ENCODE measurements around the gene GIPC2. TPM values are rescaled to one million over a fixed set of nuclear protein-coding genes. Genes with fewer than 3 reads are reported as not detected.
A peak's percentile ranks its signal among the peaks of the same experiment; 100 is the strongest.

Gene GIPC2
- total RNA-seq, 4 donors from 2014 or later: 3.0 to 12.3 (median 6.4) TPM

DNA sequence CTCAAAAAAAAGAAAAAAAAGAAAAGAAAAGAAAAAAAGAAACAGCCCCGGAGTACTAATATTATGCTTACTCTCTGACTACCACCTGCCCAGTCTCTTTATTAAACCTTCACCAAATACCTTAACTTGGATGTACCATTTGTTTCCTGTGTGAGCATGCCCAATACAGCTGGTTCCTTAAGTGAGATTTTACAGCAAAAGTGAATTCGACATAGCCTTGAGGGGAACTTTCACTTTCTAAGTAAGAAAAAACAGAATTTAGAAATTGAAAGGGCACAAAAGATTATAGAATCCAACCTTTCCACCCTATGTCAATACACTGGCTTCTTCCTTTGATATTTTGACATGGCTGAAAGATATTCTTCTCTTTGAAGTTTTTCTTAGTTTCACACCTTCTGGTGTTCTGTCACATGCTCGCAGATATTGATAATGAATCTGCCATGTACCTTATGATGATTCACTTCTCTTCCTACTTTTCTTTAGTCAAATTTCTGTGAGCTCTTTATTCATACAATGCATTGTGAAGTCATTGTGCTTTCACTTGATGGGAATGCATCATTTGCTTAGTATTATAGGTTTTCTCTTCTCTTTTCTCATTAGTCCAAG lies 5.2 kb upstream of the GIPC2 start:
- intact Hi-C loops (cut with DNase I; ENCODE audit: low total_unique reads): no loop called here
- WGBS, 2 donors: 45 to 55% methylated on average over 3 of the region's 3 CpGs

DNA sequence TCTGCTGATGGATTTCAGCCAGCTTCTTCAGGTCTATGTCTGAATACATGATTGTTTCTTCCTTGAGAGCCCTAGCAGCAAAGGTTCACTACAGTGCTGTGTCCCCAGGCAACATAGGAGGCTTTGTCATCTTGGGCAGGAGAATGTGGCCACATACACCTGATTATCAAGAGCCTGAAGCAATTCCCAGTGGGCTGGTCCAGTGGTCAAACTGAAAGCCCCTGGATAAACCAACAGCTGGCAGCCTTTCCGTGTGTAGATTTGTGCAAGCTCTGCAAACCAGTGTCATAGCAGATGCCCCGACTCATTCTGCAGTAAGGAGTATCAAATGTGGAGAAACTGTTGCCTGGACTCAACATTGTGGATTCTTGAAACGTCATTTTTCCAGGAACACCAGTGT lies 2.3 kb upstream of the GIPC2 start:
- no peak for DNase-seq (ENCODE audit: low spot score in 2 of 2)
- intact Hi-C loops (cut with DNase I; ENCODE audit: low total_unique reads): no loop called here
- H3K4me3 ChIP-seq (ENCODE audit: low read depth, poor library complexity, severe bottlenecking): no peak overlapping the region
- WGBS, 2 donors: 60 to 74% methylated on average over 3 of the region's 3 CpGs
- TF ChIP-seq POLR2A (IDR thresholded peaks at IDR 0.05): no peak
- TF ChIP-seq, protein P1, sequence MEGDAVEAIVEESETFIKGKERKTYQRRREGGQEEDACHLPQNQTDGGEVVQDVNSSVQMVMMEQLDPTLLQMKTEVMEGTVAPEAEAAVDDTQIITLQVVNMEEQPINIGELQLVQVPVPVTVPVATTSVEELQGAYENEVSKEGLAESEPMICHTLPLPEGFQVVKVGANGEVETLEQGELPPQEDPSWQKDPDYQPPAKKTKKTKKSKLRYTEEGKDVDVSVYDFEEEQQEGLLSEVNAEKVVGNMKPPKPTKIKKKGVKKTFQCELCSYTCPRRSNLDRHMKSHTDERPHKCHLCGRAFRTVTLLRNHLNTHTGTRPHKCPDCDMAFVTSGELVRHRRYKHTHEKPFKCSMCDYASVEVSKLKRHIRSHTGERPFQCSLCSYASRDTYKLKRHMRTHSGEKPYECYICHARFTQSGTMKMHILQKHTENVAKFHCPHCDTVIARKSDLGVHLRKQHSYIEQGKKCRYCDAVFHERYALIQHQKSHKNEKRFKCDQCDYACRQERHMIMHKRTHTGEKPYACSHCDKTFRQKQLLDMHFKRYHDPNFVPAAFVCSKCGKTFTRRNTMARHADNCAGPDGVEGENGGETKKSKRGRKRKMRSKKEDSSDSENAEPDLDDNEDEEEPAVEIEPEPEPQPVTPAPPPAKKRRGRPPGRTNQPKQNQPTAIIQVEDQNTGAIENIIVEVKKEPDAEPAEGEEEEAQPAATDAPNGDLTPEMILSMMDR (IDR thresholded peaks at IDR 0.05): no peak

More for the DNA sequence above, 5.2 kb upstream of the GIPC2 start:
- DNase-seq (ENCODE audit: low spot score in 2 of 2): no peak
- no peak for TF ChIP-seq POLR2A (IDR thresholded peaks at IDR 0.05)
- TF ChIP-seq, protein P1 (IDR thresholded peaks at IDR 0.05): no peak
- H3K4me3 ChIP-seq (ENCODE audit: low read depth, poor library complexity, severe bottlenecking): no peak overlapping the region

DNA sequence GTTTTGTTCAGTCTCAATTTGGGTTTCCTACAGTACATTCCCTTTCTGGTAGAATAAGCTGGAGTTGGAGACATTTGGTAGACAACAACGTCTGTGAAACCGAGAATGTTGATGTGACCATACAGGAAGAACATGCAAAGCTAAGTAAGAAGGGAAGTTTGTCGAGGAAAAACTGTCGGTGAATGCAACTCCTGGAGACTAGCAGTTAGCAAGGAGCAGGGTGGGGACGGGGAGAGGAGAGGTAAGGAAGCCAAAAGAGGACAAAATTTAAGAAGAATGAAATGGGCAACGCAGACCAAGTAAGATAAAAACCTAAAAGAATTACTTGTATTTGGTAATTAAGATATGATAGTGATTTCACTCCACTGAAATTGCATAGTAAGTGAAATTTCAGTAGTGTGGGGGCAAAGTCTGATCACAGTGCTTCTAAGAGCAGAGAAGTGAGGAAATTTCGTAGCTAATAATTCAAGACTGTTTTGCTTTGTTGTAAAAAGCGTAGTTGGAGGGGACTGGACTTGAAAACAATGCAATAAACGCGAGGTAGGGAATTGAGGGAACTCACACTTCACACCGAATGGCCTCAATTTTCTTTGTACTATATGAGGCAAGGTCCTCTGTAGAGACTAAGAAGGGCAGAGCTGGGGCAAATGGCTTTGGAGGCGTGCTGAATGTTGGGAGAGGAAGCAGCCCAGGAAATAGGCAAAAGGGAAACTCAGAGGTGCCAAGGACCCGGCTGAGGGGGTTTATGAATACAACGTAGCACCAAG lies 787 bp upstream of the GIPC2 start:
- WGBS, 2 donors: 63 to 64% methylated on average over 14 of the region's 14 CpGs
- intact Hi-C loops (cut with DNase I; ENCODE audit: low total_unique reads): no loop called here
- H3K4me3 ChIP-seq (ENCODE audit: low read depth, poor library complexity, severe bottlenecking): no peak overlapping the region
- no peak for TF ChIP-seq POLR2A (IDR thresholded peaks at IDR 0.05)
- TF ChIP-seq, protein P1 (IDR thresholded peaks at IDR 0.05): no peak
- no peak for DNase-seq (ENCODE audit: low spot score in 2 of 2)

DNA sequence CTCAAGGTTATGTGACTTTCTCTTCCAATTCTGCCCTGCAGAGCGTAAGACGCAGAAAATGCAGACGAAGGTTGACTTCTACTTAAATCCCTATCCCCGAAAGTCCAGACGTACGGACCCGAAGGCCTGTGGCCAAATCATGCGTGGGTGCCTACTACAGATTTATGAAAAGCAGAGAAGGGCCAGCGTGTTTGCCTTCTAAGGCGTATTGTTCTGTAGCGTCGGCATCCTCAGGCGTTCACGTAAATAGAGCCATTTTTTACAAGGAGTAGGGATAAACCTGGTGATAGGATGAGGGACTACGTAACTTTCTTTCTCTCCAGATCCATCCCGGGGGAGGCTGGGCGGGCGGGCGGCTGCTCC lies 222 bp upstream of the GIPC2 start:
- 33 to 35% methylated on average over 19 of the region's 19 CpGs for WGBS, 2 donors
- TF ChIP-seq, protein P1 (IDR thresholded peaks at IDR 0.05): no peak
- TF ChIP-seq POLR2A (IDR thresholded peaks at IDR 0.05): no peak
- intact Hi-C loops (cut with DNase I; ENCODE audit: low total_unique reads): no loop called here
- no peak for DNase-seq (ENCODE audit: low spot score in 2 of 2)
- peak overlapping the region; percentile 39 for H3K4me3 ChIP-seq (ENCODE audit: low read depth, poor library complexity, severe bottlenecking)

DNA sequence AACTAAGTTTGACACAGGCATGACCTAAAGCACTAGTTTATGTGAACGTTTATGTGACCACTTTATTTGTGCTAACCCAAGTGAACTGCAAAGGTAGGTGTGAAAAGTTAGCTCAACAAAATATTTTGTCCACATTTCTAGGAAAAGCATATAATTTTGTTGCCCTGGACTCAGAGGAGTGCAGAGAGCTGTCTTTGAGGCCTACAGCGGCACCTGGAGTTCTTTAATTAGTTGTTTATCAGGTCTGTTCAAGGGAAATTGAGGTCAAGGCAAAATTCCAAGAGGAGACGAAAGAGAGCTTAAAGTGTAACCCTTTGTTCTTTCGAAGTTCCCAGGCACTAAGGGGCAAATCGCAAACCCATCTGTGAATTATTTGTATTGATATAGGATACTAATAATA lies 1.3 kb downstream of the GIPC2 start:
- H3K4me3 ChIP-seq (ENCODE audit: low read depth, poor library complexity, severe bottlenecking): no peak overlapping the region
- TF ChIP-seq POLR2A (IDR thresholded peaks at IDR 0.05): no peak
- TF ChIP-seq, protein P1 (IDR thresholded peaks at IDR 0.05): no peak
- DNase-seq (ENCODE audit: low spot score in 2 of 2): no peak
- WGBS, 2 donors: 45 to 57% methylated on average over 5 of the region's 5 CpGs
- intact Hi-C loops (cut with DNase I; ENCODE audit: low total_unique reads): no loop called here

All from lower leg skin (tissue), 4 donors.